Measurements from ENCODE around the gene SH3GLB1. TPM values are rescaled to one million over a fixed set of nuclear protein-coding genes. Genes with fewer than 3 reads are reported as not detected.

SH3GLB1 gene
- total and polyA plus RNA-seq, 2 of the 4 experiments (the other 2 are of a cell fraction): 22.2 to 36.5 TPM

DNA sequence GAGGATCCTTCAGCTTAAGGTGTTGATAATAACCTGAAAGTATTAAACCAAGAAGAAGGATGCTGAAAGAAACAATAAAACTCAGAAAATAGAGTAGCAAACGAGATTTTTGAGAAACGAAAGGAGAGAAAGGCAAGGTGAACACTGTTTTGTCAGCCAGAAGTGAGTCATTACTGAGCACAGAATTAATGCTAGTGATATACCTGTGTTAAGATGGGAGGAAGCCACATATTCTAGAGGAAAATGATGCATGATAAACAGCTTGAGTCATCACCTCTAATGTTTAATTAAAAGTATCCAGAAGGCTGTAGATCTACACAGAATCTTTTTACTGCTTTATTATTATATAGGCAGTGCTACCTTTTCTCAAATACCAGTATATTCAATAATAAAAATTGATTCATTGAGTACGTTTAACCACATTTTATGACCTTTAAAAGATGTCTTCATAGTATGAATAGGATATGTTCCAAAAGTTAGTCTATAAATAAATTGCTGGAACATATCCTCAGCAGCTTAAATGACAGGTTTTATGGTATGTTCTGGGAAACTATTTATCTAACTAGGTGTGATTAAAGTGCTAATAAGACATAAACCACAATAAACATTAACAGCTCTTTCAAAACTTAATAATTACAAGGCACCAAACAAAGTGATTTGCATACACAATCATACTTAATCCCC is 10.3 kb downstream of the SH3GLB1 start (continued):
- TF ChIP-seq RFX5 (IDR thresholded peaks at IDR 0.05; ENCODE audit: low read depth, low read length): no peak

DNA sequence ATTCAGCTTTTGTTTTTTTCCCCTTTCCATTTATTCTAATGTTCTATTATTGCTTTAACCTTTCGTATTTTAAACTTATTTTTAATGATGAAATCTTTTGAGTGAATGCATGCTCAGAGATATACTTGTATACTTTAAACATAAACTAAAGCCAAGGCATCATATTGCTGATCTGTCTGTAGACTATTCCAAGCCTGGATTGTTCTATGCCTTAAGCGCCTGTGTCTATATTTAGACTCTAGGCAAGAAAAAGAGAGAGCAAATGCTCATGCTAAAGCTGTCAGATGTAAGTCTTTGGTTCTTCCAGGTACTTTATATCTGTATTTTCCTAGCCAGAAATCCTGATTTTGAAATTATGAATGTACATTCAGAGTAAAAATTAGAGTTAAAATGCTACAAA is 14.4 kb downstream of the SH3GLB1 start:
- ChIA-PET CTCF (interaction anchor here (1.2 kb wide), 1 partner anchor 14 kb away, joined by 5 read pairs; the partner anchor contains the start of gene SH3GLB1), POLR2A (ENCODE audit: unreplicated experiment) (no interaction called here)
- Histone ChIP-seq H3K14ac (replicated peaks; ENCODE audit: low read depth, low read length) (no peak overlapping the region), H2BK120ac (ENCODE audit: low read depth, low read length) (no peak overlapping the region), H2AK5ac (ENCODE audit: low read depth, low read length) (no peak overlapping the region), H3K18ac (ENCODE audit: low read depth, low read length) (no peak overlapping the region), H2AFZ (replicated peaks; ENCODE audit: low read length, poor library complexity) (no peak overlapping the region), H4K5ac (ENCODE audit: low read depth, low read length) (no peak overlapping the region), H2AK9ac (replicated peaks; ENCODE audit: low read depth, low read length, poor library complexity) (no peak overlapping the region), H3K4ac (ENCODE audit: low read depth, low read length) (no peak overlapping the region), H2BK5ac (ENCODE audit: low read depth, low read length, poor library complexity, severe bottlenecking) (peak overlapping the region; percentile 45), H3K23ac (ENCODE audit: low read depth, low read length) (no peak overlapping the region), H3K4me1 (ENCODE audit: control insufficient read depth, insufficient read depth, low read length) (peaks cover 6% of the 10 kb centered on the region), H3K36me3 (ENCODE audit: control insufficient read depth, insufficient read depth, low read length) (peaks cover 21% of the 10 kb centered on the region), H3K27me3 (ENCODE audit: control insufficient read depth, insufficient read depth, low read length) (no peaks in the 10 kb centered on the region), H4K20me1 (ENCODE audit: insufficient read depth, low read length) (peaks cover 37% of the 10 kb centered on the region), H4K8ac (ENCODE audit: low read depth in 2 of 2, low read length in 2 of 2) (no peak overlapping the region), H3K79me1 (ENCODE audit: low read depth in 1 of 2, low read length in 2 of 2) (peaks cover 5 to 28% of the 10 kb centered on the region in 2 experiments; a peak in 3 of 4 replicates), H3K9ac (ENCODE audit: low read depth, low read length) (no peak overlapping the region), H3K56ac (ENCODE audit: extremely low read depth, insufficient read depth, low read length) (no peak overlapping the region), H3K9me1 (ENCODE audit: insufficient read depth, low read length) (0 out of 2 replicates have a peak, but pooled peaks cover 3% of the 10 kb centered on the region), H3K27ac (ENCODE audit: insufficient read depth, low read length) (no peak overlapping the region), H3K4me3 (ENCODE audit: insufficient read depth, low read depth, low read length) (no peak overlapping the region), H3K9me3 (ENCODE audit: control insufficient read depth, insufficient read depth, low read length) (no peaks in the 10 kb centered on the region), H2BK15ac (ENCODE audit: low read depth, low read length) (no peak overlapping the region), H2BK20ac (ENCODE audit: low read depth, low read length) (no peak overlapping the region), H3K4me2 (ENCODE audit: low read depth, low read length) (peak overlapping the region; percentile 71; the same call in 1 of the 2 replicates), H4K91ac (ENCODE audit: insufficient read depth, low read depth, low read length) (no peak overlapping the region)
- intact Hi-C loops (cut with micrococcal nuclease) (no loop called here), dilution Hi-C loops (cut with HindIII; ENCODE audit: low sequenced_read_pairs, unreplicated experiment) (no loop called here), in situ Hi-C loops (cut with MboI; ENCODE audit: low sequenced_read_pairs) (loop anchor here (25.0 kb wide), 1 partner anchor 1006 kb away; the partner anchor contains the start of gene ZNHIT6)
- no CpG with 5 or more reads among the region's 2 CpGs for WGBS, 2 experiments (ENCODE audit: extremely low coverage in 2 of 2, insufficient read length in 1 of 2)
- TF ChIP-seq RAD21 (IDR thresholded peaks at IDR 0.05; ENCODE audit: low read length) (no peak), MAZ (IDR thresholded peaks at IDR 0.05; ENCODE audit: borderline replicate concordance, low read depth, low read length) (no peak), RFX5 (IDR thresholded peaks at IDR 0.05; ENCODE audit: low read depth, low read length) (no peak), RCOR1 (IDR thresholded peaks at IDR 0.05; ENCODE audit: insufficient replicate concordance, low read length) (no peak), FOS (IDR thresholded peaks at IDR 0.05; ENCODE audit: low read depth, low read length) (no peak)
- TF ChIP-seq, protein P1, sequence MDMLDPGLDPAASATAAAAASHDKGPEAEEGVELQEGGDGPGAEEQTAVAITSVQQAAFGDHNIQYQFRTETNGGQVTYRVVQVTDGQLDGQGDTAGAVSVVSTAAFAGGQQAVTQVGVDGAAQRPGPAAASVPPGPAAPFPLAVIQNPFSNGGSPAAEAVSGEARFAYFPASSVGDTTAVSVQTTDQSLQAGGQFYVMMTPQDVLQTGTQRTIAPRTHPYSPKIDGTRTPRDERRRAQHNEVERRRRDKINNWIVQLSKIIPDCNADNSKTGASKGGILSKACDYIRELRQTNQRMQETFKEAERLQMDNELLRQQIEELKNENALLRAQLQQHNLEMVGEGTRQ (IDR thresholded peaks at IDR 0.05; ENCODE audit: low read depth, low read length): no peak
- TF ChIP-seq, protein P2, sequence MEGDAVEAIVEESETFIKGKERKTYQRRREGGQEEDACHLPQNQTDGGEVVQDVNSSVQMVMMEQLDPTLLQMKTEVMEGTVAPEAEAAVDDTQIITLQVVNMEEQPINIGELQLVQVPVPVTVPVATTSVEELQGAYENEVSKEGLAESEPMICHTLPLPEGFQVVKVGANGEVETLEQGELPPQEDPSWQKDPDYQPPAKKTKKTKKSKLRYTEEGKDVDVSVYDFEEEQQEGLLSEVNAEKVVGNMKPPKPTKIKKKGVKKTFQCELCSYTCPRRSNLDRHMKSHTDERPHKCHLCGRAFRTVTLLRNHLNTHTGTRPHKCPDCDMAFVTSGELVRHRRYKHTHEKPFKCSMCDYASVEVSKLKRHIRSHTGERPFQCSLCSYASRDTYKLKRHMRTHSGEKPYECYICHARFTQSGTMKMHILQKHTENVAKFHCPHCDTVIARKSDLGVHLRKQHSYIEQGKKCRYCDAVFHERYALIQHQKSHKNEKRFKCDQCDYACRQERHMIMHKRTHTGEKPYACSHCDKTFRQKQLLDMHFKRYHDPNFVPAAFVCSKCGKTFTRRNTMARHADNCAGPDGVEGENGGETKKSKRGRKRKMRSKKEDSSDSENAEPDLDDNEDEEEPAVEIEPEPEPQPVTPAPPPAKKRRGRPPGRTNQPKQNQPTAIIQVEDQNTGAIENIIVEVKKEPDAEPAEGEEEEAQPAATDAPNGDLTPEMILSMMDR (conservative IDR thresholded peaks at IDR 0.05; ENCODE audit: low read depth, low read length): no peak
- DNase-seq (peak; percentile 60), ATAC-seq (ENCODE audit: low read depth) (peak; percentile 77)
- BruUV-seq (replicated peaks): no TSS peak
